Stimulated activated CD4-positive, alpha-beta T cell treated with anti-CD3 and anti-CD28 coated beads, TNF-alpha, amount 100 ng/mL, for 48 hours (primary cell): ENCODE results near the gene NMRAL1.

ENCODE experiments used
- DNase-seq, 3 donors: peaks; one replicate each; pipeline ENCODE4 v3.0.0-alpha.2; 2020; ENCODE audit warnings: low read depth in 3 of 3

The NMRAL1 gene

GRCh38 chr16:4474192-4474961, at the start of gene NMRAL1:
NMRAL1 (minus strand) TSS chr16:4474625; CDS start chr16:4474132, 493 bp downstream.
- peak; percentile 80 to 89 (median 88) for DNase-seq

- DNase-seq: no peak
These were observed 49.3 kb upstream of the NMRAL1 start for GRCh38 chr16:4523686-4524085.

DNA sequence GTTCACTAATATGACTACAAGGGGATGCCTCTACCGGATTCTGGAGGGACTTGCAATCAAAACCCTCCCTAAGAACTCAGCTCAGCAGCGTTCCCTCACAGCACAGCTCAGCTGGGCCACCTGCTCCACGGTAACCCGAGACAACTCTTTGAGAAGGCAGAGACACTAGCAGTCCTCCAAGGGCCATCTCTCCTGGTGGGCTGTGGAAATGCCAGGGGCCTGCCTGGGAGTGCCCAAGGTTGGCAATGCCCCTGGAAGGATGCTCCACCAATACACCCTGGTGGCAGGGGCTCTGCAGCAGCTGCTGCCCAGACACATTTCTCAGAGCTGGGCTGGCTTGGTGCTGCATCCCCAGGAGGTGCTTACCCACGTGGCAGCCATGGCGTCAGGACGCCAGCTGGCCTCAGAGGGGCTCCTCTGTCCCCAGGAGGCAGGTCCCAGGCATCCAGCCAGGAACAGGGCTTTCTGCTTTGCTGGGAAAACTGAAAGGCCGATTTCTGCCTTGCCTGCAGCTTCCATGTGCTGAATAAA, 47.7 kb upstream of the NMRAL1 start:
- DNase-seq: no peak

DNA sequence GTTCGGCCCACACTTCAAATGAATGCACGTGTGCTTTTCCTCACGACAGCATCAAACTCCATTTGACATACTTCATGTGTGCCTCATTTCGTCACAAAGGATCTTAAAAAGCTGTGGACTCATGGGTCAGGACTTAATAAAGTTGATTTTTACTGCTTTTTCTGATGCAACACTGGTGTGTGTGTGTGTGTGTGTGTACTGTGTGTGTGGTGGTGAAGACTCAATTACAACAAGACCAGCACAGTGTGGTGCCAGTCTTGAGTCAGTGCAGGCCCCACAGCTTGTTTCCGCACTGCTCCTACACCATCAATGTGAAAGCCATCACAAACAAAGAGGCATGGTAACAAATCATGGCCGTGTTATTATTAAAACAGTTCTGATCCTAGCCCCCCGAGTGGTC, 46.5 kb upstream of the NMRAL1 start:
- no peak for DNase-seq

DNA sequence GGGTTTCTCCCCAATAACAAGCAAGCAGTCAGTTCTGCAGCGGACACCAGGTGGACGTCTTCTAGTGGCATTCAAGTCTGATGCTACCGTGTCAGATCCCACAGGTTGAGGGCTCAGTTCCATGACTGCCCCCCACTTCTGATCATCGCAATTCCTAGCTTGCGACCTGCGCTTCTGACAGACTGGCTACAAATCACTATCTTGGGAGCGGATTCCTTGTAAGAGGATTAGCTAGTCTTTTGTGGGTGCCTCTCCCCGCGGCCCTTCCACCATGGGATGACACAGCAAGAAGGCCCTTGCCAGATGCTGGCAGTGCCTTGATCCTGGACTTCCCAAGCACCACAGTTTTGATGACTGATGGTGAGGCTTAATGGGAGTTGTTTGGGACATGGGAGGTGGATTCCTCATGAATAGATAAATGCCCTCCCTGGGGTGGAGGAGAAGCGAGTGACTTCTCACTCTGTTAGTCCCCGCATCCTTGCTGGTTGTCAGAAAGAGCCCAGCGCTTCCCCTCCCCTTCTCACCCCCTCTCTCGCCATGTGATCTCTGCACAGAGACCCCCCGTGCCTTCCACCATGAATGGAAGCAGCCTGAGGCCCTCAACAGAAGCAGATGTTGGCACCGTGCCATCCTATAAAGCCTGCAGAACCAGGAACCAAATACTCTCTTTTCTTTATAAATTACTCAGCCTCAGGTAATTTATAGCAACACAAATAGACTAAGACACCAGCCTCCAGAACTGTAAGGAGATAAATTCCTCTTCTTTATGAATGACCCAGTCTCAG, 45.0 kb upstream of the NMRAL1 start:
- no peak for DNase-seq

- DNase-seq: no peak
These were observed 43.6 kb upstream of the NMRAL1 start for GRCh38 chr16:4517812-4518680.

GRCh38 chr16:4515611-4516233, 41.3 kb upstream of the NMRAL1 start:
- DNase-seq: no peak

- DNase-seq: no peak
These were observed 40.2 kb upstream of the NMRAL1 start for GRCh38 chr16:4514606-4515005.

DNA sequence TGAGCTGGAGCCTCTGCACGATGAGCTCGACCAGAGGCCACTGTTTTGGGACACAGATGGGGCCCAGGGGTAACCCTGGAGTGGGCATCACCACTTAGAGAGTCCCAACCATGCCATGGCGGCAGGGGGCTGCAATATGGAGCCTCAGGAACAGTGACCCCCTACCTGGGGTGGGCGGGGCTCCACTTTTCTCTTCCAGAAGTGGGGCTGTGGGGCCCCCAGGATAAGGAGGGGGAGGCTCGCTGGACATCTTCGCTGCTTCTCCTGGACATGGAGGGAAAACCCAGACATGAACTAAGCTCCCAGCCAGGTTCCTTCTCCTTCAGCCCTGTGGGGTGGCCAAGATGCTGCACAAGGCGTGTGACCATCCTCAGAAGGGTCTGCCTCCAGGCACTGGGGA, 39.5 kb upstream of the NMRAL1 start:
- no peak for DNase-seq

DNA sequence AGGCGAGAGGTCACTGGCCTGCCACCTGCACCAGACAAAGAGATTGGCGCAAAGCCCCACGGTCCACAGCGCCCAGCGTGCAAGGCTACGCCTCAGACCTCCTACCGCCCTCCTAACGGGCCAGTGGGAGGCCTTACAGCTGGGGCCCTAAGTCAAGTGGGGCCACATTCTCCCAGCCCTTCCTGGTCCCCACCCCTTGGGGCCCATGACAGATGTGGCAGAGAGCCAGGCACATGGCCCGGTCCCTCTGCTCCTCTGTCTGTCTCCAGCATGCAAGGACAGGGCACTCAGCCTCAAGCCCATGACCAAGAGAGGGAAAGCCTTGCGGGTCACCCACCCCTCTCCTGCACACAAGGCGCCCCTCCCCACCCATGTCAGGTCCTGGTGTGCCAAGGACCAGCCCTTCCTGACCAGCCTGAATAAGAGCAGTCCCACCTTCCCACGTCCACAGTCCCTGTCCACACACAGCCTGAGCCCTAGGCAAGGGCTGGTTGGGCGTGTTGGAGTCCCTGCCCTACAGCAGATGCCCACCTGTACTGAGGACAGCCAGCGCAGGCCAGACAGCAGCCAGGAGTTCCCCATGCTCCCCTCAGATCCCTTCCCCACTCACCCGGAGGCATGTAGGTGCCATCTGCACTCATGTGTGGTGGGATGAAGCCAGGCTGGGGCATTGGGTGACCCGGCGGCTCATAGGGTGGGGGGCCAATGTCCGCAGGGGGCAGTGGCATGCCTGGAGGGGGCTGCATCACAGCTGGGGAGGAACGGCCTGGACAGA, 38.8 kb upstream of the NMRAL1 start:
- DNase-seq: no peak

DNA sequence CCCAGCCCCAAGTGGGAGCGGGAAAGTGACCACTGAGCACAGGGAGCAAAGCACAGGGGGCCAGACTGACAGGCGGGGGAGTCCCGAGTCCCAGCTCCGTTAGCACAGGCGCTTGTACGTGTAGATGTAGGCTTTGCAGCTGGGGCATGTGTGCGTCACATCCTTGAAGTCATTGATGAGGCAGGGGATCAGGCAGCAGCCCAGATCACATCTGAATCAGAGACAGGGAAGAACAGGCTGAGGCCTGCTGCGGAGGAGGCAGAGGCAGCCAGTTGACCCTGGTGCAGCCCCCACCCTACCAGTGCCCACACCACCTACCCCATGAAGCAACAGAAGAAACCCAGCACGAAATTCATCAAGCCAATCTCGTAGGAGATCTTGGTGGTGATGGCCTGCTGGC, 38.0 kb upstream of the NMRAL1 start:
- DNase-seq: no peak

DNA sequence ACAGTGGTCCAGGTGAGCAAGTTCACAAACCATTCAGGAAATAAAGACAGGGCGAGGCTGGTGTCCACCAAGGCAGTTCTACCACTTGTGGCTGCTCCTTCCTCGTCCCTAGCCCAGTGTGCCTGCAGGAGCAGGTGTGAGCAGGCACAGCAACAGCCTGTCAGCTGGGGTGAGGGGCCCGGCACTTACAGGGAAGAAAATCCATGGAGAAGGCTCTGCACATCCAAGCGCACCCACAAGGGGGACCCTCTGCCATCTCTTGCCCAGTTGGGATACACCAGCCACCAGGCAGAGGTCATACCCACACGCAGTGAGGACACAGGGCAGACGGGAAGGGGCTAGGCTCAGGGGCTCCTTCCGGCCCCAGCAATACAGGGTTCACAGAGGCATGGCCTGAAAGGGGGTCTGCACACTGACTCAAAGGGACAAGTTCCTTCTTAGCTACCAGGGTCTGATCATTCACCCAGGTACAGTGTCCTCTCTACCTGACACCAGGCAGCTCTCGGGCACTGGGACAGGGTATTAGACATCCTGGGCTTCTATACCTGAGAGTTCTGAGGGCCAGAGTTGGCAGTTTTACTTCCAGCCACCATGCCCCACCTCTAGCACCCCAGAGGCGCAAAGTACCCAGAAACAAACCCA, 37.1 kb upstream of the NMRAL1 start:
- no peak for DNase-seq

DNA sequence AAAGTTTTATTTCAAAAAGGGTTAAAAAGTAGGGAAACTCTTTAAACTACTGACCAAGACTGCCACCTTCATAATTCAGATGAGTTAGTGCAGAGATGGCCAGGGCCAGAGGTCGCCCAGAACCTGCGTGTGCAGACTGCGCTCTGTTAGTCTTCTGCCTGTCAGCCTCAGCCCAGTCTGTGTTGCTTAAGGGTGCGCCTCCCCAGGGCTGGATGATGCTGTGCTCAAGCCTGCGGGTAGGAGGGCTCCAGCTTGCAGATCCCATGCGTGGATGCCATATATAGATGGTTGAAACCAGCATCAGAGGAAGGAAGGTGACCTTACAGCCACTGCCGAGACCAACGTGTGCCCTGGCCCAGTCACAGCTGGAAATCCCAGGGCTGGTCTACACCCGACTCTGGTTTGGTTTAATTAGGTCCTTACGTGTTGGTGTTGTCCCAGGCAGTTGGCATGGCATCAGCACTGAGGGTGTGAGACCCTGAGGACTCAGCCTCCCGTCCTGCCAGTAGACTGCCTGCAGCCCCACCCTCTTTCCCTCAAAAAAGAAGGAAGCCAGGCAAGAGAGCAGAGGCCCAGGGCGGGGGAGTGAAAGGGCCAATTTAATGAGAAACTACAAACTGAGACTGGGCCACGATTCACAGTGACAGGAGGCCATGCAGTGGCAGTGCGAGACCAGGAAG, 36.5 kb upstream of the NMRAL1 start:
- no peak for DNase-seq

DNA sequence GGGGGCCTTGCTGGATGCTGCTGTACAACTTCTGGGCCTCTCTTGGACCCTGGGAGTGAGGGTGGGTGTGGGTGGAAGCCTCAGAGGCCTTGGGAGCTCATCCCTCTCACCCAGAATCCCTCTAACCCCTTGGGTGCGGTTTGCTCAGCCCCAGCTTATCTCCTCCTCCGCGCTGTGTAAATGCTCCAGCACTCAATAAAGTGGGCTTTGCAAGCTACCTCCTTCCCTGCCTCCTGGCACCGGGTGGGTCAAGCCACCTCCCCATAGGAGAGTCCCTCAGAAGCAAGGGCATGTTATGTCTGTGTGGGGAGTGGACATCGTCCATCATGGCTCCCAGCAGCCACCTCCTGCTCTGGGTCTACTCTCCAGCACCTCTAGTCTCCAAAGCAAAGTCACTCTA, 35.7 kb upstream of the NMRAL1 start:
- no peak for DNase-seq

GRCh38 chr16:4509420-4509819, 35.0 kb upstream of the NMRAL1 start:
- DNase-seq: no peak

DNA sequence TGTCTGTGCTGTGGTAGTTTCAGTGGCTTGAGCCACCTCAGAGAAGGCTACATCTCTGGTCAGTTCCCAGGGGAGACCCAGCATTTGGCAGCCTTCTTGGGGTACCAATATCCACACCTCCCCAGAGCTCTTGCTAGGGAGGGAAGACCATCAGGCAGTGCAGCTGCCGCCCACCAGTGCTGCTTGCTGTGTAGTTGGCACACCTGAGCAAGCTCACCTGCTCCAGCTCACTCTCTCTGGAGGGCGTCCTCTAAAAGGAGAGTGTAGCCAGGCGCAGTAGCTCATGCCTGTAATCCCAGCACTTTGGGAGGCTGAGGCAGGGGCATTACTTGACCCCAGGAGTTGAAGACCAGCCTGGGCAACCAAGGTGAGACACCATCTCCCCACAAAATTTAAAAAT, 34.4 kb upstream of the NMRAL1 start:
- DNase-seq: no peak

- DNase-seq: no peak
These were observed 33.3 kb upstream of the NMRAL1 start for GRCh38 chr16:4507588-4508345.

DNA sequence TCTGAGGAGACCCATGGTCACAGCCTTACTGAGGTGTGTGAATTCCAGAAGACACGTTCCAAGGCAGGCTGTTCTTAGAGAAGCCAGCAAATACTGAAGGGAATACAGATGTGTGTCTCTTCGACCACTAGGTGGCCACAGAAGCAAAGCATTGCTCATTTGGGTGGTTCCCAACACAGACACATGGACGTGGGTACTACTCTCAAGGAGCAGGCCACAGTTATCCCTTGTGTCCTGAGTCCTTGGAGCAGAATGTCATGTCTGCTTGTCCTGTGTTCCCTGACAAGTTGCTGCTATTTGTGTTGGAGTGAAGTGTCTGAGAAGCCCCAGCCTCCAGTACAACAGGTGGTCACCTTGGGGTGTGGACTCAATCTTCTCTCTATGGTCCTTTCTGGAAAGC, 32.0 kb upstream of the NMRAL1 start:
- peak; percentile 20 to 41 (median 32) for DNase-seq
